ENCODE measurements around the gene ALG2. TPM values are rescaled to one million over a fixed set of nuclear protein-coding genes. Genes with fewer than 3 reads are reported as not detected.

Gene ALG2
- total and polyA plus RNA-seq, 5 experiments from 2014 or later = 16.1 to 23.7 (median 17.8) TPM

DNA sequence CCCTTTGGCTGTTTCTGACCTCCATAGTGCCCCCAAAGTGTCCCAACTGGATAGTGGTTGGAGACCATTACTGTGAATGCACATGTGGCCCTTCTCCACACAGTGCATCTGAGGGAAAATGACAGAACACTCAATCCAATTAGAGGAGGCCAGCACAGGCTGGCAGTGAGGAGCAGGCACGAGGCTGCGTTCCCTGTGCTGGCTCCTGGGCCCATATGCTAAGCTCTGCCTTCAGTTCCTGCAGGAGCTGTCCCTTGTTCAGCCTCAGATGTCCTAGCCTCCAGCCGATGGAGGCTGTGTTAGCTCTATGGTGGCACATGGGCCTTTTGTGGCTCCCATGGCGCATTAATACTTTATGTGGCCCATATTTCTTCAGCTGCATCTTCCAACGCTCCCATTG, 35.8 kb downstream of the ALG2 start:
- H3K36me3 Mint-ChIP-seq = no peaks in the 10 kb centered on the region

DNA sequence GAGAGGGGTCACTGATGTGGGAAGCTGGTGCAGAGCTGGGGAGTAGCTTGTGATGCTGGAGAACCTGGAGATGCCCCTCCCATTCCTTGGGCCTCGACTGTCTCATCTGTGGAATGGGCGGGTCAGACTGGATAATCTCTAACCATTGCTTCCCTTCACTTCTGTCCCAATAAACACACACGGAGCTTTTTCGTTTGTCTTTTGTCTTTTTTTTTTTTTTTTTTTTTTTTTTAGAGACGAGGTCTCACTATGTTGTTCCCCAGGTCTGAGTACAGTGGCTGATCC, 36.5 kb downstream of the ALG2 start:
- Mint-ChIP-seq H3K36me3 (no peaks in the 10 kb centered on the region), H3K4me3 (peak overlapping the region in 1 of 10 donors; percentile 11), H3K9me3 (no peaks in the 10 kb centered on the region), H3K27me3 (peaks cover 0 to 7% (median 0%) of the 10 kb centered on the region in 5 donors), H3K4me1 (peaks cover 10 to 62% (median 27%) of the 10 kb centered on the region in 4 donors), H3K27ac (peak overlapping the region in 3 of 10 donors; percentile 19 to 89 (median 22))
- POLR2A ChIA-PET = interaction anchor here (1.0 kb wide), 1 partner anchor 66 kb away, joined by 5 read pairs; no protein-coding TSS in a partner anchor
- ATAC-seq (no peak), DNase-seq (no peak)

More for the DNA sequence above, 35.8 kb downstream of the ALG2 start:
- H3K27ac Mint-ChIP-seq = peak overlapping the region in 2 of 10 donors; percentile 19 to 22
- POLR2A ChIA-PET = no interaction called here
- ATAC-seq (no peak), DNase-seq (no peak)
- H3K9me3 Mint-ChIP-seq = no peaks in the 10 kb centered on the region
- H3K4me3 Mint-ChIP-seq = no peak overlapping the region
- peaks cover 0 to 11% (median 3%) of the 10 kb centered on the region in 5 donors for H3K27me3 Mint-ChIP-seq
- H3K4me1 Mint-ChIP-seq = peaks cover 10 to 57% (median 26%) of the 10 kb centered on the region in 4 donors

DNA sequence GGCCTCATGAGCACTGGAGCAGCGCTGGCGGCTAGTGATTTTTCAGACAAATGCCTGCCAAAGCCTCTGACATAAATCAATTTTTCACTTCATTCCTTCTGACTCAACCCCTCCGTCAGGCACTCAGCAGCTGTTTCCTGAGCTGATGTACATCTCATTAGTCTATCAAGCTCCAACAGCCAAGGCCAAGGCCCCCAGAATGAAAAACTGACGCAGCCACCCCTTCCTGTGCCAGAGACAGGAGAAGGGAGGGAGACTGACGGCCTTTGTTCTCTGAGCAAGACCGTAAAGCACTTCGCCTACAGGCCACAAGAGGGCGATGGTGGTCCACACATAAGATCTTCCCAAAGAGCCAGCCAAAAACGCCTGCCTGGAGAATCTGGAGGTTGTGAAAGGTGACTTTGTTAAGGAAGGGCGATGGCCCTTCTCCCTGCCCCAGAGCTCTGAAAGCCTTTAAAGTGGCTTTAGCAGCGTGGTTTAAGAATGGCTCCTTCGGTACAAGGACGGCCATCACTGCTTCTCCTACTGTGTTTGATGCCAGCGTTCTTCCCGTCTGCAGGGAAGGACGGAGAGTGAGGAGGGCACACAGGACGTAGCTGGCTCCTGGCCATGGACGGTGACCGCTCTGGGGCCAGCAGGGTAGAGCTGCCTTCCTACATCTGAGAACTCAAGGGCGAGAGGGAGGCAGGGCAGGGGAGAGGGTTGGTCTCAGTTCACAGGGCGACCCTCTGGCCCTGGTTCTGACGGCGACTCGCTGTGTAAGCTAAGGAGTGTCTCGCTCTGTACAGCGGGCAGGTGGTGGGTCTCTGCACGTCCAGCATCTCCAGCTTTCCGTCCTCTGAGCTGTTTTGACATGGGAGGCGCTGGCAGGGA, 37.0 kb downstream of the ALG2 start:
- ATAC-seq = peak; percentile 90 to 93
- Mint-ChIP-seq H3K4me1 (peaks cover 10 to 66% (median 27%) of the 10 kb centered on the region in 4 donors), H3K36me3 (no peaks in the 10 kb centered on the region), H3K4me3 (peak overlapping the region; percentile 8 to 65 (median 46)), H3K9me3 (no peaks in the 10 kb centered on the region), H3K27me3 (peaks cover 0 to 7% (median 0%) of the 10 kb centered on the region in 5 donors), H3K27ac (peak overlapping the region; percentile 6 to 89 (median 73))
- peak; percentile 54 to 90 (median 76) for DNase-seq
- POLR2A ChIA-PET = interaction anchor here (1.0 kb wide), 1 partner anchor 66 kb away, joined by 5 read pairs; no protein-coding TSS in a partner anchor

DNA sequence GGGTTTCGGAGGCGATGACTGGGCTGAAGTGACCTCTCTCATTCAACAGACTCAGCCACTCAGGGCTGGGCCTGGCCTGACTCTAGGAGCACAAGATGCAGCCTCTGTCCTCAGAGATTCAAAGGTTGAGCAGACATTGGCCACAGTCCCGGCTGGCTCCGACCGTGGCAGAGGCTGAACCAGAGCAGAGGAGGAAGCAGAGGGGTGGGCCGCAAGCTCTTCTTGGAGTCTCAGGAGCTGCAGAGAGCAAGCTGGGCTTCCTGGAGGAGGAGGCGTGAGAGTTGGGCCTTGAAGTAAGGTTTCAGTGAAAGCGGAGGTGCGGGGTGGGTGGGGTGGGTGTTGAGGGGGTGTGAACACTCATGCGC, 37.6 kb downstream of the ALG2 start:
- H3K4me1 Mint-ChIP-seq = peaks cover 10 to 66% (median 27%) of the 10 kb centered on the region in 4 donors
- H3K9me3 Mint-ChIP-seq = no peaks in the 10 kb centered on the region
- ATAC-seq (no peak), DNase-seq (no peak)
- H3K36me3 Mint-ChIP-seq = no peaks in the 10 kb centered on the region
- POLR2A ChIA-PET = no interaction called here
- H3K27me3 Mint-ChIP-seq = peaks cover 0 to under 1% (median 0%) of the 10 kb centered on the region in 5 donors
- H3K4me3 Mint-ChIP-seq = peak overlapping the region in 2 of 10 donors; percentile 37 to 65
- H3K27ac Mint-ChIP-seq = peak overlapping the region in 6 of 10 donors; percentile 6 to 89 (median 82)

DNA sequence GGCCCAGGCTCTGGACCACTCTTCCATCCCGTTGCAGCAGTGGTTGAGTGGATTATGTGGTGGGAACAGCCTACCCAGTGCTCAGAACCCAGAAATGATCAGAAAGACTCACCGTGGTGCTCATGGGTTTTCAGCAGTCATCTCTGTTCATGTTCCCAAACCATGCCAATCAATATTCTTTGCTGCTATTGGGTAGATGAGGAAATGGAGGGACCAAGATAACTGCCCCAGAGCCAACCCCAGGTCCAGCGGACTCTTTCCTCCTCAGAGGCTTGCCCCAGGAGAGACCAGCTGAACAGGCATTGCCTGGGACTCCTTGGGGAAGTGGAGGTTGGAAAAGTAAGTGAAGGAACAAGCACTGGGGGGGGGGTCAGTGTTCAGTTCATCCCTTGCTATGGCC, 38.1 kb downstream of the ALG2 start:
- Mint-ChIP-seq H3K4me1 (peaks cover 10 to 65% (median 27%) of the 10 kb centered on the region in 4 donors), H3K9me3 (no peaks in the 10 kb centered on the region), H3K4me3 (no peak overlapping the region), H3K36me3 (no peaks in the 10 kb centered on the region), H3K27ac (peak overlapping the region in 3 of 10 donors; percentile 56 to 77 (median 58)), H3K27me3 (no peaks in the 10 kb centered on the region)
- no peak for ATAC-seq
- no peak for DNase-seq
- POLR2A ChIA-PET = no interaction called here

DNA sequence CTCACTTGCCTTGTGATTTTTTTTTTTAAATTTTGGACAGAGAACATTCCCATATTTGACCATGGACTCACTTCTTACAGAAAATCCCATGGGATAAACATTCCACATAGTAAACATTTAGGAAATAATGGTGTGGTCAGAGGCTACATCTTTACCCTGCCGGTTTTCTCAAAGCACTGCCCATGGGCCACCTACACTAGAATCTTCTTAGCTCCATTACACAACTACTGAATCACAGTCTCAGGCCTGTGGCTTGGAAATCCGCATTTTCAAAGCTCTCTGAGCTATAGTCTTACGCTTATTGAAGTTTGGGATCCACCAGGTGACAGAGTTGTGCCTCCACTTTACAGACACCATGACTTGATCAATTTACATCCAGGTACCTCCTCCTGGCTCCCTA, 39.4 kb downstream of the ALG2 start:
- Mint-ChIP-seq H3K36me3 (no peaks in the 10 kb centered on the region), H3K9me3 (no peaks in the 10 kb centered on the region), H3K27me3 (no peaks in the 10 kb centered on the region), H3K27ac (peak overlapping the region in 1 of 10 donors; percentile 8), H3K4me1 (peaks cover 10 to 55% (median 27%) of the 10 kb centered on the region in 4 donors), H3K4me3 (no peak overlapping the region)
- POLR2A ChIA-PET = no interaction called here
- ATAC-seq (no peak), DNase-seq (no peak)

DNA sequence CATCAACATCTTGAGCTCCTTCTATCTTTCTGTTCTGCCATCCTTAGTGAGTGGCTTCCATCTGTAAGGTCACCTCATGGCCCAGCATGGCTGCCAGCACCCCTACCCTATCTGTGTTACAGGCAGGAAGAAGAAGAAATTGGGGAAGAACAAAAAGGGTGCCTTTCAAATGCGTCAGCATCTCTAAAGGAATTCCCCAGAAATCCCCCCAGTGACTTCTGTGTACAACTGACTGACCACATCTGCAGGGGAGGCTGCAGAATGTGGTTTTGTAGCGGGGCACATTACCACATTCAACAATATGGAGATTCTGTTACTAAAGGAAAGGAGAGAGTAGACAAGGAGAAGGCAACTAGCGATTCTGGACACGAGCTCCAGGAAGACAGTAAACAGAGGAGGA, 40.1 kb downstream of the ALG2 start:
- Mint-ChIP-seq H3K4me1 (peaks cover 8 to 51% (median 22%) of the 10 kb centered on the region in 4 donors), H3K36me3 (no peaks in the 10 kb centered on the region), H3K4me3 (peak overlapping the region in 1 of 10 donors; percentile 46), H3K27me3 (no peaks in the 10 kb centered on the region), H3K9me3 (no peaks in the 10 kb centered on the region), H3K27ac (peak overlapping the region in 5 of 10 donors; percentile 28 to 54 (median 51))
- ATAC-seq (peak; percentile 21 to 55), DNase-seq (peak in 2 of 10 donors; percentile 26 to 34)
- POLR2A ChIA-PET = interaction anchor here (0.6 kb wide), 1 partner anchor 164 kb away, joined by 3 read pairs; no protein-coding TSS in a partner anchor

DNA sequence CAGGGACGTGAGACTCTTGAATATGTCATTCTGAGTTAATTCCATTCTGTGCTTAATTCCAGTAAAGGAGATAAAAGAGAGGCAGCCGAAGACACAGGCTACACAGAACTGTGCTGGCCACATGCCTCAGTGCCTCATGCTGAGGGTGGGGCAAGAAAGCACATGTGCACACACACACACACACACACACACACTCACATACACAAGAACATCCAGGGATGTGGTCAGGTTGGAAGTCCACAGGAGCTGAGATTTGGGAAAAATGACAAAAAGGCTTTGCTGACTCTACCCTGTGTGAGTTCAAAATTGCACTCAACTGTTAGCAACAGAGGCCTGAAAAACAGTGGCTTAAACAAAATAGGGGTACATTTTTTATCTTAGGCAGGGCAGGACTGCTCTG, 40.5 kb downstream of the ALG2 start:
- H3K4me1 Mint-ChIP-seq = peaks cover 8 to 55% (median 22%) of the 10 kb centered on the region in 4 donors
- no peaks in the 10 kb centered on the region for H3K36me3 Mint-ChIP-seq
- ATAC-seq = no peak
- H3K27me3 Mint-ChIP-seq = no peaks in the 10 kb centered on the region
- H3K4me3 Mint-ChIP-seq = no peak overlapping the region
- H3K9me3 Mint-ChIP-seq = no peaks in the 10 kb centered on the region
- POLR2A ChIA-PET = interaction anchor here (0.6 kb wide), 1 partner anchor 163 kb away, joined by 3 read pairs; no protein-coding TSS in a partner anchor
- DNase-seq = no peak
- H3K27ac Mint-ChIP-seq = peak overlapping the region in 6 of 10 donors; percentile 28 to 54 (median 44)

DNA sequence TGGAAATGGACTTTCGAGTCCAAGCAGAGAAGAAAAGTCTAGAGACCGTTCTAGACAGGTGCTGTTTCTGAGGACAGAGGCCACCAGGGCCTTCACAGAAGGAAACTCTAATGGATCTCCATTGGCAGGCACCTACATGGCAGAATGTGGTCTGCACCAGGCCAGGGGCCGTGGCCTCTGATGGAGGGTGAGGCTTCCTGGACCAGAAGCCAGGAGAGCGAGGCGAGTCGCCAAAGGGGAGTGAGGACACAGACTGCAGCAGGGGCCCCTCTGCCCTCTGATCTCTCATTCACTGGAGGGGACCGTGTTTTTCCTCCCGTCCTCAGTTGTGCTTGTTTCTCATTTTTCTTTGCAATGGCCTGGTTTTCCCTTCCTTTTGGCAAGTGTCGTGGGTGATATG, 41.1 kb downstream of the ALG2 start:
- POLR2A ChIA-PET = no interaction called here
- no peak for ATAC-seq

DNA sequence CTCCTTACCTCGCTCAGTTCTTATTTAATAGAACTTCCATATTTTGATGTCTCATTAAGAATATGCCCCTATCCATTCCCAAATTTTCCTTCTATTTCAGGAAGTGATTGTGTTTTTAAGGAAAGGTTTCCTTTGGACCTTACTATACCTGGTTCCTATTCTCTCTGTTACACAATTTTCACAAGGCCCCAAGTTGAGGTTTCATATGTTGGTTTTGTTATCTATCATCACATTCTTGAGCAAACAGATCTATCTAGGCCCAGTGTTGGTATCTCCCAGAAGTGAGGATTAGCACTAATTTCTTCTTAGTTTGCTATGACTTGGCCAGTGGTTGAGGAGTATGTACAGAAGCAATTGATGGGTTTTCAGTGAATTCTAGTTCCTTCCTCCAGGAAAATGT, 41.5 kb downstream of the ALG2 start:
- Mint-ChIP-seq H3K27me3 (no peaks in the 10 kb centered on the region), H3K36me3 (no peaks in the 10 kb centered on the region), H3K4me1 (peaks cover 7 to 52% (median 22%) of the 10 kb centered on the region in 4 donors), H3K27ac (peak overlapping the region in 1 of 10 donors; percentile 3), H3K4me3 (no peak overlapping the region), H3K9me3 (no peaks in the 10 kb centered on the region)
- DNase-seq (no peak), ATAC-seq (no peak)
- POLR2A ChIA-PET = no interaction called here

More for the DNA sequence above, 41.1 kb downstream of the ALG2 start:
- Mint-ChIP-seq H3K4me3 (no peak overlapping the region), H3K36me3 (no peaks in the 10 kb centered on the region), H3K27ac (peak overlapping the region in 2 of 10 donors; percentile 3 to 32), H3K4me1 (peaks cover 8 to 55% (median 22%) of the 10 kb centered on the region in 4 donors), H3K27me3 (no peaks in the 10 kb centered on the region), H3K9me3 (no peaks in the 10 kb centered on the region)
- DNase-seq = no peak

DNA sequence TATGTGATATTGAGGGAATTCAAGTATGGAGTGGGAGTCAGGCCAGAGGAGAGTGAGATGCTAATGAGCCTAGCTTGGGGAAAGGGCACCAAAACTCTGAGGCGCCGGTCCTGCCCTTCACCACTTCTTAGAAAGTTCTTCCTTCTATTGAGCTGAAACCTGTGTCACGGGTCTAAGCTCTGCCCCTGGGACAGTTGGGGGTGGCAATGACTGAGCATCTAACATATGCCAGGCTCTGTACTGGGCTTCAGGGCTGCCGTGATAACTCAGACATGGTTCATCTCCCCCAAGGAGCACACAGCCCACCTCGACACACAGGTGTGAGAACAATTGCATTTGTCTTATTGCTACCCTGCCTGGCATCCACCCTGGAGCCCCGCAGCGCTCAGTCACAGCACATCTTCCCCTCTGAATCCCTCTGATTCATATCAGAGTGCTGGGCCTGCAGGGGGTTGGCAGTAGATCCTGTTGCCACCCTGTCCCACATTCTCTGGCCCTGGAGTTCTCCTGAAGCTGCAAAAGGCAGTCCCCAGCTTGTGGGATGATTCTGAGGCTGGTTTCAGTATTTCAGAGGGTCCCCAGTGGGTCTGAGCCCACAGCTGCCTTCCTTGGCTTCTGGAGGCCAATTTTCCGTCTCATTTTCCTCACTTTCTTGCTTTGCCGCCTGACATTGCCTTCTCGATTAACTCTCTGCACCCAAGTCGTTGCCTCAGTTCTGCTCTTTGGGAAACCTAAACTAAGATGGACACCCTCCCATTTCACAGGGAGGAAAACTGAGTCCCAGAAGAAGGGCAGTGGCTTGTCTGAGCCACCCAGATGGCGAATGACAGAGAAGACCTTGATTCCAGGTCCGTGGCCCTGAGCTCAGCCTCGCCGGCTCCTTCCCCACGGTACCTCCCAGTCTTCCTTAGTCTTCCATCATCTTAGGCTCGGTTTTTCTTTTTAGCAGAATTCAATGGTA, 42.5 kb downstream of the ALG2 start:
- POLR2A ChIA-PET = no interaction called here
- no peak overlapping the region for H3K4me3 Mint-ChIP-seq

DNA sequence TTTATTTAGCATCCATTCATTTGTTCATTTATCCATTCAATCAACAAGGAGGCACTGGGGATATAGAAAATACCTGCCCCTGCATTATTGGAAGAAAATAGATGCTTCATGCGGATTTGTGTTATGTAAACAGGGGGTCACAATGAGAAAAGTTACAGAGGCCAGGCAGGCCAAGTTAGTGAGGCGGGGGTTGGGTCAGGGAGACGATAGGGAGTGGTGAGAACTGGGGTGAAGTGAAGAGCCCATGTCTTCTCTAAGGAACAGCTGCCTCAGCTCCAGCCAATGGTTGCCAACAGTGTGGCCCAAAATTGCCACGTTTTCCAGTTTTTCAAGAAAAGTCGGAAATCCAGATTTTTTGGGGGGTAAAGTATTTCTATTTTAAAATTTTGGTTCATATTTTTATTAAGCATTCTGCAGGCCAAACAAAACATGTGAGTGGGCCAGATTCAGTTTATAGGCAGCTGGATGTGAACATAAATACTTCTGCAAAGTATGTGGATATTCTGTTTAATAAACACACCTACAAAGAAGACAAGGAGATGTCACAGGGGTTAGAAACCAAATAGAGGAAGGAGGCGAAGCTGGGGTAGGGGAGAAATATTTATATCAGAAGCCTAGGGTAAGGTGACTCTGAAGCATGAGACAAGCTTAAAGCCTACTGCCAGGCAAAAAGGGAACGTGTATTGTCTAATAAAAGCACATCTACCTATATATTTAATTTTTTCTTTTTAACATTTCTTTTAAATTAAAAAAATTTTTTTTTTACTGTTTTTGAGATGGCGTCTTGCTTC, 44.0 kb downstream of the ALG2 start:
- H3K4me3 Mint-ChIP-seq = no peak overlapping the region
- H3K9me3 Mint-ChIP-seq = no peaks in the 10 kb centered on the region
- peak overlapping the region in 1 of 10 donors; percentile 28 for H3K27ac Mint-ChIP-seq
- ATAC-seq = no peak
- H3K4me1 Mint-ChIP-seq = peaks cover 4 to 33% (median 9%) of the 10 kb centered on the region in 4 donors
- no peaks in the 10 kb centered on the region for H3K36me3 Mint-ChIP-seq
- no peaks in the 10 kb centered on the region for H3K27me3 Mint-ChIP-seq
- POLR2A ChIA-PET = no interaction called here
- DNase-seq = no peak

More for the DNA sequence above, 42.5 kb downstream of the ALG2 start:
- ATAC-seq (no peak), DNase-seq (no peak)
- no peaks in the 10 kb centered on the region for H3K36me3 Mint-ChIP-seq
- no peaks in the 10 kb centered on the region for H3K27me3 Mint-ChIP-seq
- H3K9me3 Mint-ChIP-seq = no peaks in the 10 kb centered on the region
- peaks cover 4 to 42% (median 14%) of the 10 kb centered on the region in 4 donors for H3K4me1 Mint-ChIP-seq
- H3K27ac Mint-ChIP-seq = peak overlapping the region in 1 of 10 donors; percentile 68
